ENCODE results near the gene TTC34. TPM values are rescaled to one million over a fixed set of nuclear protein-coding genes. Genes with fewer than 3 reads are reported as not detected.

TTC34 gene, protein sequence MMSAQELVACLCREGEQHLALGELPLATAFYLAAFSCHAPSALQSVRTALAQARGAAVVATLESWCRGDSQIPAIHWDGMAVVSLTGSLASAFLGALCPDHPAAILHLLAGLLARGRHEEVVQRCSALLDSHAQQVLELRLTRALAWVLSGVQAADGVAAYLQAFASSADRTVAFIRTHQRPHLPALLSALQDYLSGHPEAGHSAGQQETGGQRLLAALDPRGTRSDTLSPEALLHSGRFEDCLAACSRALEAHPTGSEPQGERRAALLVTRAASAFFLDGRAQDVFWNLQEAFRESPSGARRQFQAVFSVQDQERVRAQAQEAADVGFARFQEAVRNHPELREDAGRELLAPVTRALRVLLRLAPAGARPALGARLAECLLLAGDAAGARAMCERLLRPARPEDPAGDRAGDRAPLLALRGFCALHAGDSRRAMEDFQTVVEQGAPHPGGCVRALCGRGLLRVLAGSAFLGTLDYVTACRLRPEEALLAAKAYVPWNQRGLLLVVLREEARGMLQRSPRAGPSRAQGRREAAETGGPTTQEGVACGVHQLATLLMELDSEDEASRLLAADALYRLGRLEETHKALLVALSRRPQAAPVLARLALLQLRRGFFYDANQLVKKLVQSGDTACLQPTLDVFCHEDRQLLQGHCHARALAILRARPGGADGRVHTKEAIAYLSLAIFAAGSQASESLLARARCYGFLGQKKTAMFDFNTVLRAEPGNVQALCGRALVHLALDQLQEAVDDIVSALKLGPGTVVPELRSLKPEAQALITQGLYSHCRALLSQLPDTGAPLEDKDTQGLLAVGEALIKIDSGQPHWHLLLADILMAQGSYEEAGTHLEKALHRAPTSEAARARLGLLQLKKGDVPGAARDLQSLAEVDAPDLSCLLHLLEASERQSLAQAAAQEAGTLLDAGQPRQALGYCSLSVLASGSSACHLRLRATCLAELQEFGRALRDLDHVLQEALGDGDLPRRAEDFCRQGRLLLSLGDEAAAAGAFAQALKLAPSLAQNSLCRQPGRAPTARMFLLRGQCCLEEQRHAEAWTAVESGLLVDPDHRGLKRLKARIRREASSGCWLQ
- polyA plus RNA-seq (2013, experiment 1 of 2; ENCODE audit: insufficient read length): 0.05 TPM
- 0.02 TPM for polyA plus RNA-seq (2013, experiment 2 of 2; ENCODE audit: insufficient read length)

DNA sequence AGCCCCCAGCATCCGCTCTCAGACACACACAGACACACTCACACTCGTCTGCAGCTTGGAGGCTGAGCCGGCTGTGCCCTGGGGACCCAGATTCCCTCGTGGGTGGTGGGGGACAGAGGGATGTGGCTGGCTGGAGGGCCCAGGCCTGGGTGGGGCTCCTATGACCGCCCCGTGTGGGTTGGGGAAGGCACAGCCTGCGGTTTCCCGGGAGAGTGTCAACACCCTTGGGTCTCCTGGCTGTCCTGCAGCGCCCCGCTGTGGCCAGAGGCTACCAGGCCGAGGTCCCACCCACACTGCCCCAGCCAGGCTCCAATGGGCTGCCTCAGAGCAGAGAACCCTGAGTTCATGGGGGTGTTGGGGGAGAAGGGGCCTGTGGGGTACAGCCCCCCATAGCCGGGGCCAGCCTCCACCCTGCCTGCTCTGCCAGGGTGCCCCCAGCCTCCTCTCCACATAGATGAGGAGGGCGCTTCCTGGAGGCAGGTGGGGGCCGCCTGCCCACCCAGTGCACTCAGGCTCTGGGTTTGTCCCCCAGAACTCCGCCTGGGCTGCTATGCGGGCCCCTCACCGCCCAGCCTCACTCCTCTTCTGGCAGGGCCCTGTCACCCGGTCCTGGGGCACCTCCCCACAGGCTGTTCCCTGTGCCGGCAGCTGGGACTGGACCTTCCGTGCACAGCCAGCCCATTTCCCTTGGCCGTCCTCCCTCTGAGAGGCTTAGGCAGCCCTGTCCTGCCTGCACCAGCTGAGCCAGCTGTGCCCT, at the start of gene TTC34:
Gene TTC34, minus strand, starts transcription at position 159 of the 757 bp plus-strand sequence. CDS start 866 bp downstream, outside the sequence.
- peak; percentile 39 for DNase-seq

DNA sequence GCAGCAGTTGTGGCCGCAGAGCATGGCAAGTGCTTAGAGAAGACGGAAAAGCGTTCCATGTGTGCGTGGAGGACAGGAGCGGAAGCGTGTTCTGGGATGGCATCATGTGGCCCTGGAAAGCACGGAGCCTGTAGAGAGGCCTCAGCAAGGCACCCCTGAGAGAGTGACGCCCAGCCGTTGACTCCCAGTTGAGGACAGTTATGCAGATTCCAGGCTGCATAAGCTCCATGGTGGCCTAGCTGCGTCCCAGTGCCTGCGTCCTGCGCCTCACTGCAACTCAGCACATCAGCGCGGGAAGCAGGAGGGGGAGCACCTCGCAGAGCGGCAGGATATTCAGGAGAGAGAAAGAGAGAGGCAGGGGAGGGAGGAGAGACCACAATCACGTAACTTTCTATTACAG, 49.0 kb upstream of the TTC34 start:
- DNase-seq: no peak

DNA sequence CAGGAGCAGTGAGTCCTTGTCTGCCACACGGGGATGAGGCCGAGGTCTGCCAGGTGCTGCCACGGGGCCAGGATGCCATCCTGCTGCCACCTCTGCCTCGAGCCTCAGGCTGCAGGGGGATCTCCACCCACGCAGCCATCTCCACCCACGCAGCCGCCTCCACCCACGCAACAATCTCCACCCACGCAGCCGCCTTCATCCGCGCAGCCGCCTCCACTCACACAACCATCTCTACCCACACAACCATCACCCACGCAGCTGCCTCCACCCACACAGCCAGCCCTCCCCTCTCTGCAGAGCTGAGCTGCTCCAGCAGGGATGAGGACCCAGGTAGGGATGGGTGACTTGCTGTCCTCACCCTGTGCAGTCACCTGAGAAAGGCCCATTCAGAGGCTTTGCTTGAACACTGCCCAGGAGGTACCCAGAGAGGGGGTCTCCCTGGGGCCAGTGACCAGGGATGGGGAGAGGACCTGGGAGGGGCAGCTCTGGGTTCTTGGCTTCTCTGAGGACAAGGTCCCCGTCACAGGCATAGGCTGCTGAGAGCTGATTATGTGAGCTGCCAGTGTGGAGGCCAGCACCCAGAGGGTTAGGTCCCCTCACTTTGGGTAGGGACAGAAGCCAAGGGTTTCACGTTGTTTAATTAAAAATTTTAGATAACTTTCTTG, 46.6 kb upstream of the TTC34 start:
- DNase-seq: no peak

DNA sequence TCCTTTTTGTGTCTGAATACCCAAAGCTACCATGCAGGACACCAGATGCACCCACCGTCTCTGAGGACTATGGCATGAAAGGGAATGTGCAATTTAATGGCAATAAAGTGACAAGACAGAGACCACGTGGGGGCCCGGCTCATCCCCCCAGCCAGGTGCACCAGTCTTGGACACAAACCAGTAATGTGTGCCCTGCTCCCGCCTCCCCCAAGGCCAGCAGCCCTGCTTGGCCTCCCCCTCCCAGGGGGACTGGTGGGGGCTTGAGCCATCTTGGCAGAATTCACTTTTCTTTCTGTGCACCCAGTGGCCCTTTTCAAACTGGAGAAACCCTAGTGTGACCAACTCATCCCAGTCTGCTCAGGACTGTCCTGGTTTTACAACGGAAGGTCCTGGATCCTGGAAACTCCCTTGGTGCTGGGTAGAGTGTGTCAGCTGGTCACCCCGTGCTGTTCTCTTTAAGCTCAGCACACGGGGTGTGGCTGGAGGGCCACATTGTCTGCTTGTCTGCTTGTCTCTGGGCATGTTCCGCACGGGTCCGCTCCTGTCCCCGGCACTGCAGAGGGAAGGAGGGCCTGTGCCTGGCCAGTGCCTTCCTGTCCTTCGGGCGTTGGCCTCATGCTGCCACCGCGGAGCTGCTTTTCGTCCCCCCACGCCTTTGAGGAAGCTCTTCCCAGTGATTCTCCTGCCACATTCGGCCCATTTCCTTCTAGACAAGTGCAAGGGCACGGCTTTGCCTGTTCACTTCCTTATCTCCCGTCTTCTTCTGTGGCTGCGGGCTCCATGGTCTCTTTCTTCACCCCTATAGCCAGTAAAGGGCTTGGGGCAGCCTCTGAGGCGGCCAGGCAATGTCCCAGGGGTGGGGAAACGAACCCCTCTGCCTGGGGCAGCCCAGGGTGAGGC, 45.8 kb upstream of the TTC34 start:
- DNase-seq: no peak

DNA sequence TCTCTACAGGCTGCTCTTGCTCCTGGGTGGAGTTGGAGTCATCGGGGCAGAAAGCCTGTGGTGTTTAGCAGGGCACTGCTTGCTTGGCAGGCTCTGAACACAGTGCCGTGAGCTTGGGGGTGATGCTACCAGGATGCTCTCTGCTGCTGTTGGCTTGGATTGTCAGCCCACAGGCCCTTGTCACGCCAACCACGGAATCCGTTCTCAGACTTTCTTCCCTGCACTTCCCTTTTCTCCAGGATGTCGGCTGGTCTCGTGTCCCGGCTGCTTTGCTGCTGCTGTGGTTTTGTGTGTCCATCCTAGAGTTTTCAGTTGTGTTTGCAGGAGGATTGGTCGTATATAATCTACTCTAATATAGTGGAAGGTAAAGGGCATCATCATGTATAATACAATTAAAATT, 44.4 kb upstream of the TTC34 start:
- DNase-seq: no peak

DNA sequence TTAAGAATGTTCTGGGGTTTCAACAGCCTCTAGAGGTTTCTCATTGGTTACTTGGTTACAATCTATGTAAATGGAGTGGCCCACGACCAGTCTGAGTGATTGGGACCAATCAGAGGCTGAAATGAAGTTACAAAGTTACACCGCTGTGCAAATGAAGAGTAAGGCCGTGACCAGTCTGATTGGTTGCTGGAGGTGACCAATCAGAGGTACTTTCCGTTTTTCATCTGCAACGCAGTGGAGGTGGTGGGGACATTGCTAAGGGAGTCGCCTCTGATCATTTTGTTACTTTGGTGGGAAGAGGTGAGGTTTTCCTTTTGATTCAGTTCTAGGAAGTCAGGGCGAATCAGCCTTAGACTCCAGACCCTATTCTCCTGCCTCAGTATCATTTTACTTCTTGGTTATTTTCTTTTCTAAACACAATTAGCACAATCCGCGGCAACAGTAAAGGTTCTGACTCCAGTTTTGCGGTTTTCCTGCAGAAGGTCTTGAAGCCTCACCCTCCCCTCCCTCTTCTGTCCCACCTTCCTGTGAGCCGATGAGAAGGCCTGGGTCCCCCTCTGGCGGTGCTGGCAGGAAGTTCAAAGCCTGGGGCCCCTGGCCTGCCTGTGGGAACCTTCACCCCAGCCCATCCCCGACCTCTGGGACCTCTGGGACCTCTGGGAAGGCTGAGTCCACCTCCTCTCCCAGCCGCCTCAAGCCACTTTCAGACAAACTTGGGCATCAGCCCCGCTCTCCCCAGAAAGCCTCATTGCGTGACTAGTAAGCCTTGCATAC, 38.7 kb upstream of the TTC34 start:
- DNase-seq: no peak

DNA sequence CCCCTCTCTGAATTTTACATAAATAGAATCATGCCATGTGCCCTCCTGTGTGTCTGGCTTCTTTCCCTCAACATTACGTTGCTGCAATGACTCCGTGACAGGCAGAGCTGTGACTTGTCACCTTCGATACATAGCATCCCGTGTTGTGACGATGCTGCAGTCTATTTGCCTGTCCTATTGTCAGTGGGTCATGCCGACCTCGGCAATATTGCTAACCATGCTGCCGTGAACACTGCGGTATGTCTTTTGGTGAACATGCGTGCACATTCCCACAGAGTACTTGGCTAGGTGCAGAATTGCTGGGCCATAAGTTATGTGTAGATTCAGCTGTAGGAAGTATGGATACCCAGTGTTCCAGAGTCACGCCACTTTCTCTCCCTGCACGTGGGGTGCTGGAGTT, 36.3 kb upstream of the TTC34 start:
- no peak for DNase-seq

DNA sequence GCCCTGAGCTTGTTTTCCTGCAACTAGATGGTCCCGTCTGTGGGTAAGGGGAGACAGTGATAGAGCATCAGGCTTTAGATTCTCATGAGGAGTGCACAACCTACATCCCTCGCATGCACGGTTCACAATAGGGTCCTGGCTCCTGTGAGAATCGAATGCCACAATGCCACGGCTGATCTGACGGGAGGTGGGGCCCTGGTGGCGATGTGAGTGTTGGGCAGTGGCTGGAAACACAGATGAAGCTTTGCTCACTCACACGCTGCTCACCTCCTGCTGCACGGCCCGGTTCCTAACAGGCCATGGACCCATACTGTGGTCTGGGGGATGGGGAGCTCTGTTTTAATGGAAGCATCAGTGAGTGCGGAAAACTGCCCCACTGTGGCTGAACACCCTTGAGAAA, 35.8 kb upstream of the TTC34 start:
- no peak for DNase-seq

DNA sequence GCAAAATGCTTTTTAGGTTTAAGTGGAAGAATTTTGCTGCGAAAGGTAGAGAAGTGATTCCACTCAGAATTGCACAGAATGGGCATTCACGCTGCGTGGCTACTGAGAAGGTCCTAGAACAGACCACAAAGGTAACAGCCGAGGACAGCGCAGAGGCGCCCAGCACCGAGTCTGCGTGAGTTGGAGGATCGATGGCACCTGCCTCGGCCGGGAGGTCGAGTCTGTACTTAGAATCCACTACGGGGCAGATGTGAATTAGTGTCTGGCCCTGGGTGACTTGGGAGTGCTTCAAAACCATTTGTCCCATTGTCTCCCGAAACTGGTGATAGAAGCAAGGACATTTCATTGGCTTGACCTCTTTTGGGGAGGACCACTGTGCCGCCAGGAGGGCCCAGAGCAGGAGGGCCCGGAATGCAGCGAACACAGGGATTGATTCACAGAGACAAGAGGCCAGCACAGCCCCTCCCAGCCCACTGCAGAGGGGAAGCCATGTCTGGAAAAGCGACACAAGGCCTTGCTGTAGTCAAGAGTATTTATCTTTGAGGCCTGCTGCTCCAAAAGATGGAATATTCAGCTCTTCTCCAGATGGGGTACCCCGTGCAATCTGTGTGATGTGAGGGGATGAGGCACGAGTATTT, 35.0 kb upstream of the TTC34 start:
- no peak for DNase-seq

DNA sequence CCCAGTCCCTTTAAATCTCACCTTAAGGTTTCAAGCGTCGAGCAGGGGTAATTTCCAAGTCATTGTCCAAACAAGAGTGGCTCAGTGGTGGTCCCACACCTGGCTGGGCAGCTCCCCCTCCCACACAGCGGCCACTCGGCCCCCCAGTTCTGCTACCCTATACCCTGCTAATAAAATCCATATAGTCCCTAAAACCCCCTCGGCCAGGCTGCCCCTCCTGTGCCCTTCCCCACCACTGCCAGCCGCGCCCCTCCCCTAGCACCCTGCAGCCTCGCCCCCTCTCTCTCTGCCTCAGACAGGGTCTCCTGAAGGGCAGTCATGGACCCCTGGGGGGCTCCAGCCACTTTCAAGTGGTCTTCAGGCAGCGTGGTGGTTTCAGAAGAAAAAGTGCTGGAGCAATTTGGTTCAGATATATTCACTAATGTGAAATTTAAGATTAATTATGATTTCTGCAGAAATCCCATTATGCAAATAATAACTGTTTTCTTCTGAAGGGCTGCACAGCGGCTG, 34.2 kb upstream of the TTC34 start:
- DNase-seq: no peak

DNA sequence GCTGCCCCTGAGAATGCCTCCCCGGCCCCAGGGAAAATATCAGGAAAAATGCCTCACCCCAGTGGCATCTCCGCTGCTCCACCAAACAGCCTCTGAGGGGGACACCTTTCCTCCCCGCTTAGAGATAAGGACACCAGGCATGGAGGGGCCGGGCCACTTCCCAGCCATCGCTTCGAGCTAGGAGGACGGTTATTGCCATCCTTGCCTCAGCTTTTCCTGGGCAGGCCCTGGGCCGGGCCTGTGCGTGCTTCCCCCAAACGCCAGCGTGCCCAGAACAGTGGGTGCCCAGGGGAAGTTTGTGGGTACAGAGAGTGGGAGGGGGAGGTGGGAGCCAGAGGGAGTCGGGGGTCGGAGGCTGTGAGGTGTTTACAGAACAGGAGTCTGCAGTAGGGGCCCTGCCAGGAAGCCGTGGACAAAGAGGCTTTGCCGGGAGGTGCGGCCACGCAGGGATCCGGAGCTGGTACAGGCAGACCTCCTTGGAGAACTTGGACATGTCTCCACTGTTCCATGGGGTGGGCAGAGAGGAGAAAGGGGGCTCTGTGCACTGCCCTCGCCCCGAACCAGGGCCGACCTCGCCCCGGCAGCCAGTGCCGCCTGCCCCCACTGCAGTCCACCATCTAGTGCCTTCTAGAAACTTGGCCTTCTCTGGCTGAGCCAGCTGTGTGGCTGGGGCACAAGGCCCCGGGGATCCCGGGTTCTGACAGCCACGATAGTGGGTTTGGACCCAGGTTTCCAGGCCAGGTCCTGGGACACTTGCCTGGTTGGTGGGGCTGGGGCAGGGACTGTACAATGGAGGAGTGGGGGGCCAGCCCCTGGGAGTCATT, 33.5 kb upstream of the TTC34 start:
- DNase-seq: no peak

DNA sequence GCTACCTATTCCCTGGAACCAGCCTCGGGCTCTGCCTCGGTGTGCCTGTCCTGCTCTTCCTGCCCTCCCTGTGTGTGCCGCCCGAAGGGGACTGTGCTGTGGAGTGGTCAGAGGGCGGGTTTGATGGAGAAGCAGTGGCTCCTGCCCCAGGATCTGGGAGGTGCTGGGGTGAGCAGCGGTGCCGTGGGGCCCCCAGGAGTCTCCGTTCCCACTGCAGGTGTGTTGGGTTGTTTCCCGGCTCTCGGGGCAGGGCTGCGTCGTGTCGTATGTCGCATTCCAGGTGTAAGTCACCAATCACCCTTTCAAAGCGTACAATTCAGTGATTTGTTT, 32.6 kb upstream of the TTC34 start:
- no peak for DNase-seq

DNA sequence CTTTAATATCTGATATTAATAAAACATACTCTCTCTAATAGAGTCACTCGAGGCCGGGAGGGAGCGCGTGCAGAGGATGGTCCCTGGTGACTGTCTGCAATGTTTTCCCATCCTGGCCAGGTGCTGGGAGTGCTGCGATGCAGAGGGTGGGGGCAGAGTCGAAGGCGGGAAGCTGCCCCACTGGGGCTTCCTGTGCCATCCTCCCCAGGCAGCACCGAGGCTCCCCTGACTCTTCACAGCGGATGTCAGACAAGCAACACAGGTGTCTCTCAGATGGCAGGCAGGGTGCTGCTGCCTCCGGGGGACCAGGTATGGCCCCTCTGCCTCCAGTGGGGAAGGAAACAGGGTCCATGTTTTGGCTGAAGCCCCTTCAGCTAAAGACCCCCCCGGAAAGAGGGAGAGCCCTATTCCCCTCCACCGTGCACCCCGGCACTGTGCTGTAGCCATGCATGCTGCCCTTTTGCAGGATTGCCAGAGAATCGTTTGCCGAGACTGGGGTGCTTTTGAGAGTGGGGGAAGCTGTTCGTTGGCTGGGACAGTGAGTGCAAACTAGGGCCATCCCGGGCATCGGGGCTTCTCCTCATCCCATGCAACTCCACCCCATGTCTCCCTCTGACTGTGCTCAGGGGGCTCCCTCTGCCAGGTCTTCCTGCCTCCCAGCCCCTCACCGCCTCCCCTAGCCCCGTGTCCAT, 32.1 kb upstream of the TTC34 start:
- DNase-seq: no peak

DNA sequence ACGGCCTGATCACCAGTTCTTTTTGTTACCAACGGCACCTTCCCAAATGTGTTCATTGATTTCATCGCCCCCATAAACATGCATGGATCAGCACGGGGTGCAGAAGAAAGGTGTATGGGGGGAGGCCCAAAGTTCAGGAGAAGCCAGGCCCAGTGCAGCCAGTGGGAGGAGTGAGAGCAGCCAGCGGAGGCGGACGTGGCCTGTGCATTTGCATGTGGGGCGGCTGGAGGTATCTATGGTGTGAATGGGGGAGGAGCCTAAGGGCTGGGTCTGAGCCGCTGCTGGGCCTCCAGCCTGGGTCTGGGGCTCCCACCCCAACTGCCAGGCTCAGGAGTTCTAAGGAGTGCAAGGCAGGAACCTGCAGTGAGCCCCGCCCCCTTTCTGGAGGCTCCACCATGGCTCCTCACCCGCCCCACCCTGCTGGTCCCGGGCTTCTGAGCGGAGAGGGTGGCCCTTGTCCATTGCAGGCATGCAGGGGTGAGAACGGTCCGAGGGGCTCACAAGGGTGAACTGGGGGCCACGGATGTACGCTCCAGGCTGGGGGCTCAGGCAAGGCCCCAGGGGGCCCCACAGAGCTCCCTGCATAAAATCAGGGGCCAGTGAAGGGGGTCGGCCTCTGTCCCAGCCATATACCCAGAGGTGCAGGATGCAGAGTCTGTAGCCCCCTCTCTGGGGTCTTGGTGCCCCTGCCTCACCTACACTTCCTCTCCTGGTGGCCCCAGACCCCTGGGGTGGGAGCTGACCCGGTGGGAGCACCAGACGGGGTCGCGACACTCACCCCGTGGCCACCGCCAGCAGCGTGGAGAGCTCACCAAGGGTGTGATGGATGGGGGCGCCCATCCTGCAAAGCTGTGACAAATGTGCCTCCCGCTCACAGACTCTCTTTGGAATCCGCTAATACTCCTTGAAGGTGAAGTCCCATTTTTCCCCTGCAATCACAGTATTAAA, 31.3 kb upstream of the TTC34 start:
- DNase-seq: no peak

DNA sequence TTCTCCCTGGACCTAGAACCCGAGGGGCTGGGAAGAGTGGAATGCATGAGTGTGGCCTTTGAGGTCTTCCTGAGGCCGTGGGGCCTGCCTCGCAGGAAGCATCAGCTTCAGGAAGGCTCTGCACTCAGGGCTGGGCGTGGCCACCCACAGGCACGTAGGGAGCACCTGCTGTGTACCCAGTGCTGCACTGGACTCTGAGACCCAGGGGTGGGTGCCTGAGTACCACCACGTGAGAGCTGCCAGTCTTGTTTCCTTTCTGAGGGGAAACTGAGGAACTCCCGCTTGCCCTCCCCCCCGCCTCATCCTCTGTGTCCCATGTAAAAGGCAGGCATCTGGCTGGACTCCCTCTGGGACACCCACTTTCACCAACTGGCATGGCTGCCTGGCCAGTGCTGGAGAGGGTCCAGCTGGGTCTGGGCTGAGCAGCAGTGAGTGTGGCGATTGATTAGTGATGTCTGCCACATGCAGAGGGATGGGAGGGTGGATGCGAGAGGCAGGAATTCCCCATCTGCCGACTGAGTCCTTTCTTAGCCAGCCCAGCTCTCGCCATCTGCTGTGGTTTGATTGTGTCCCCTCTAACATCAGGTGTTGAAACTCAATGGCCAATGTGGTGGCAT, 30.2 kb upstream of the TTC34 start:
- no peak for DNase-seq
